Measurements from ENCODE around the gene TMCC3.
"Not testable (repeated sequence)": the region's sequence is repeated elsewhere in the genome, so short reads cannot be mapped to it uniquely, and the experiment has no call there.

TMCC3 gene

DNA sequence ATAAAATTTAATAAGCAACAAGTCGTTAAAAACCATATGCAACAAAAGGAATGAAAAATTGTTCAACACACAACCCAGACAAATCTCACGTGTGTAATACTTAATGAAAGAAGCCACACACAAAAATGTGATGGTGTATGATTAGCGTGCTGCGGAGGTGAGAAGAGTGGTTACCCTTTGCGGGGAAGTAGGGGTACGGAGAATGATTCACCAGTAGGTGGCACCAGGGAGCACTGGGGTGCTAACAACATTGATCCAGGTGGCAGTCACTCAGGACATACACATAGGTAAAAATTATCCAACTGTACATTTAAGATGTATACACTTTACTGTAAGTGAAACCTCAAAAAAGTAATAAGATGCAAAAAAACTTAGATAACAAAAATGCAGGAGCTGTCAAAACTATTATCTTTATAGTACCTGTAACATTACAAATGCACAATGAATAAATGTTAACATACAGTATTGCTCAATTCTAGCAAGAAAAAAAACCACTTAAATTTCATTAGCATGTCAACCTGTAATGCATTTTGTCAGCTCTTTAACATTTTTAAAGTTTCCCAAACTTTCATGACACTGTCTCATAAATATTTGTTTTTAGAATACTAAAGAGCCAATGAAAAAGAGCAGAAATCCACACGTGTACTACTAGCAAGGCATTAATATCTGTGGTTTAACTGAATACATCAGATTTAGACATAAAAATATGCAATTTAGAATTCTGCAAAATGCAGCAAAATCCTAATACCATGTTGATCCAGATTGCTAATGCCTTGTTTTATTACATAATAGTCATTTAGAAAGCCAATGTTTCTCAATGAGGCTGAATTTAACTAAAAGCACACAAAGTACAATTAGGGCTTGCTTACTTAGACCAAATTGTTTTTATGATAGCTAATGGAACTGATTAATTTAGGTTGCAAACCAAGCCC lies 46.7 kb downstream of the TMCC3 start:
- peak; percentile 23 to 35 for DNase-seq (ENCODE audit: low read depth in 2 of 2)

DNA sequence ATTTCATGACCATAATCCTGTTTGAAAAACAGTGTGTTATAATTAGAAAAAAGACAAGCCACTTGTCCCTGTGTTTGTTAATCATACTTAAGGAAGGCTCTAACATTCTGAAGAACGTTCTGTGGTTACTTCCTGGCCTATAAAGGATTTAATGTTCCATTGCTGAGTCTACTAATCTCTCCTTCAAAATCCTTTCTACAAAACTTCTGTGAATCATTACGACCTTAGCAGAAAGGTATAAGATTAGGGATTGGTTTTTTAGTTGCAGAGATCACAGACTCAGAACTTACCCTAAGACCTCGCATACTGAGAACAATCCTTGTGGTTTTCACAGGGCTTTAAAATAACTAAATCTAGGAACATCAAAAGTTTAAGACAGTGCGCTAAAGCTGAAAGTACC lies 48.3 kb downstream of the TMCC3 start:
- no peak for DNase-seq (ENCODE audit: low read depth in 2 of 2)

DNA sequence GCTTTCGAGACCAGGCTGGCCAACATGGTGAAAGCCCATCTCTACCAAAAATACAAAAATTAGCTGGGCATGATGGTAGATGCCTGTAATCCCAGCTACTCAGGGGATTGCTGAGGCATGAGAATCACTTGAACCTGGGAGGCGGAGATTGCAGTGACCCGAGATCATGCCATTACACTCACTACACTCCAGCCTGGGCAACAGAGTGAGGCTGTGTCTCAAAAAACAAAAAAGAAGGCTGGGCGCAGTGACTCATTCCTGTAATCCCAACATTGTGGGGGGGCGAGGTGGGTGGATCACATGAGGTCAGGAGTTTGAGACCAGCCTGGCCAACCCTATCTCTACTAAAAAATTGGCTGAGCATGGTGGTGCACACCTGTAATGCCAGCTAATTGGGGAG lies 49.0 kb downstream of the TMCC3 start:
- not testable (repeated sequence) for DNase-seq (ENCODE audit: low read depth in 2 of 2)

DNA sequence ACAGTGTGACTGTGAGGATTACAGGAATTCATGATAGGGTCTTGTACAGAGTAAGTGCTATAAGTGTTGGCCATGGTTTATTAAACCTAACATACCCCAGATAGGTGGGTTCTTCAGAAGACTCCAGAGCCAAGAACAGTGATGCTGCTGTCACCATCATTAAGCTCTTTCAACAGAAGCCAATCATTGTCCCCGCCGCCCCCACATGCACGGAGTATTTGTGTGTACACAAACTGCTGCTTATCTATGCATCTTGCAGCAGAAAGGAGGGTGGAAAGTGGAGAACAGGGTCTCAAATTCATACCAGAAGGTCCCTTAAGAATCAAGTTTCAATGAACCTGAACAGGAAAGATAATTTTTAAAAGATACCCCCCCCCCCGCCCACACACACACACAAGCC lies 51.2 kb downstream of the TMCC3 start:
- no peak for DNase-seq (ENCODE audit: low read depth in 2 of 2)

DNA sequence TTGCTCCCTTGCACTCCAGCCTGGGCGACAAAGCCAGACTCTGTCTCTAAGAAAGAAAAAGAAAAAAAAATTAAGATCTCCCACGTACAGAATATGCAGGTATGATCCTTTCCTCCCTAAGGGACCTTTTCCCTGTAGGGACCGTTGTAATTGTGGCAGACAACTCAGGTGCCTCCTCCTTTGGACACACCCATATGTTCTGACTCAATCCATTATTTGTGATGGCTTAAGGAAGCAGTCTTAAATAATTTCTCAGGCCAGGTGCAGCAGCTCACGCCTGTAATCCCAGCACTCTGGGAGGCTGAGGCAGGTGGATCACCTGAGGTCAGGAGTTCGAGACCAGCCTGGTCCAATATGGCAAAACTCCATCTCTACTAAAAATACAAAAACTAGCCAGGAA lies 53.1 kb downstream of the TMCC3 start:
- DNase-seq (ENCODE audit: low read depth in 2 of 2): no peak

DNA sequence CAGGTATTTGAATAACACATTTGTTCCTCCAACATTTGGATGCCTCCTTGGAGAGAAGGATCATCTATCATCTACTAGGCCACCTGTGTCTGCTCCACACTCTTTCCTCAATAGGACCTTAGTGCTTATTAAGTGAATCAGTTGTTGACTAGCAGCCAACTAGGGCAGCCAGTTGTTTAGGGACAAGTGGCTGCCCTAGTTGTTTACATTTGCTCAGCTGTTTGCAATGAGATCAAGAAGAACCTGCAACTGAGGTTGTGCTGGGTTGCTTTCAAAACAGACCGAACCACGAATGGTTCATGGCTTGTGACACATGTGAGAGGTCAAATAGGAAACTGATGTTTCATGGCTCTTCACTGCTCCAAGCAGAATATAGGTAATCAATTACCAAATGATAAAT lies 53.8 kb downstream of the TMCC3 start:
- no peak for DNase-seq (ENCODE audit: low read depth in 2 of 2)

DNA sequence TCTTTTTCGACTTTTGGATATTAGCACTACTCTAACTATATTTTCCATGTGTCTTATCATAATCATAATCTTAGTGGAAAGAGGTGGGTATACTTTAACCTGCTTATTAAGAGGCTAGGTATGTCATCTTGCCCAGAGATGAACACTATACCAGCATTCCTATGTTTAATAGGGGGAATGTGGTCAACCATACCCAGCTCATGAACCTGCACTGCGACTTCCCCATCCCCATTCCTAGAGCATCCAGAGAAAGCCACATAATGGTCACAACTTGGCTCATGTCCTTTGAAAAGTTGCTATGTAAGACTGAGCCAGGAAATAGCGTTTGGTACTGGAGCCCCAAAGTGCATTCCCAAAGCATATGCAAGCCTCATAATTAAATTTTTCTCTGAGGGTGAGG lies 55.2 kb downstream of the TMCC3 start:
- no peak for DNase-seq (ENCODE audit: low read depth in 2 of 2)

DNA sequence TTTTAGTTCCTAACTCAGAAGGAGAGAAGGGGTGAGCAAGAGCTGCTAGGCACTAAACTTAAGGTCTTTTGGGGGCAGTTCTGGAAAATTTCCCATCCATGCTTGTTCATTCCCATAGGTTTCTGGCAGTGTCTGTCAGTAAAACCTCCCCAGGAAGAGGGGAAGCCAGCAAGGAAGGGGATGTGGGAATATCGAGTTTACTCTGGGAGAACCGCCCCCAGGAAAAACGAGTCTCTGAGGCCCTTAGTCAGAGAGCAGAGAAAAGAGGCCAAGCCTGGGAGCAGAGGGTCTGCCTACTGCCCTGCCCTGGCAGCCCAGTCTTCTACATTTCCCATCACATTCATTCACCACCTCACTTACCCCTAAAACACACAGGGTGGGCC lies 55.9 kb downstream of the TMCC3 start:
- no peak for DNase-seq (ENCODE audit: low read depth in 2 of 2)

DNA sequence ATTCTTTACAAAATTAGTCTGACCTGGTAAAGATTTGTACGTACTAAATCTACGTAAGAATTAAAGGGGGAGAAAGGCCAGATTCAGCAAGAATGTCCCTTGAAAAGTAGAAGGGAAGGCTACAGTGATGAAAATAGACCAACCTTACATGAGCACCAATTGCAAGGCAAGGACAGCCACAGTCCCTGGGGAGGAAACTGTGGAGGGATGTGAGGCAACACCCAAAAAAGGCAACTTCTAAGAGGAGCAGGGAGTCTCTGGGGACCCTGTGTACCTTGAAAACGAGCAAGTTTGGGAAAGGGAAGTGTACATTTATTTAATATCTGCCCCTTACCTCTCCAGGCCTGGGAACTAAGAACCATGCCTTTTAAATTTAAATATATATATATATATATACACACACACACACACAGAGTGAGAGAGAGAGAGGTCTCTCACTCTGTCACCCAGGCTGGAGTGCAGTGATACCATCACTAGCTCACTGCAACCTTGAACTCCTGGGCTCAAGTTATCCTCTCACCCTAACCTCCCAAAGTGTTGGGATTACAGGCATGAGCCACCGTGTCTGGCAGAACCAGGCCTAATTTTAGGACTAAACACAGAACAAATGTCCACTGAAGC lies 56.4 kb downstream of the TMCC3 start:
- no peak for DNase-seq (ENCODE audit: low read depth in 2 of 2)

DNA sequence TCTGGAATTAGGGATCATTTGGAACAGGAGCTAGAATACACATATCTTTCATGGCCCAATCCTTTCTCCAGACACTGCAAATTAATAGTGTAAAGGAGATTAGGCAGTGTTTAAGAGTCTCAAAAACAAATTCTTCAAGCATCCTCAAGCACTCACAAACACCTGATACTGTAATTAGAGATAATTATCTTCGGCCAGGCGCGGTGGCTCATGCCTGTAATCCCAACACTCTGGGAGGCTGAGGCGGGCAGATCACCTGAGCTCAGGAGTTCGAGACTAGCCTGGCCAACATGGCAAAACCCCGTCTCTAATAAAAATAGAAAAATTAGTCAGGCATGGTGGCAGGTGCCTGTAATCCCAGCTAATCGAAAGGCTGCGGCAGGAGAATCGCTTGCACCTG lies 57.6 kb downstream of the TMCC3 start:
- DNase-seq (ENCODE audit: low read depth in 2 of 2): not testable (repeated sequence)

DNA sequence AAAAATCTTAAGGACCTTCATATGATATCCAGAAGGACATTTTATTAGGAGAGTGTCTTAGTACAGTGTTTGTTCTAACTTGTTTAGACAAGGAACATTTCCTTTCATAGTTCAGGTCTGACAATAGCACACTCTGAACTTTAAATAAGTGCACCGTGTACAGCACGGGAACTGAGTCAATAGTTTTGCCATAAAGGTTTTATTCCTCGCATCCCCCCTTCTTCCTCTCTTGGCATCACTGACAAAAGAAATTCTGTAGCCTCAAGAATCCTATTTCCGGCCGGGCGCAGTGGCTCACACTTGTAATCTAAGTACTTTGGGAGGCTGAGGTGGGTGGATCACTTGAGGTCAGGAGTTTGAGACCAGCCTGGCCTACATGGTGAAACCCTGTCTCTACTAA lies 58.3 kb downstream of the TMCC3 start:
- DNase-seq (ENCODE audit: low read depth in 2 of 2): no peak

DNA sequence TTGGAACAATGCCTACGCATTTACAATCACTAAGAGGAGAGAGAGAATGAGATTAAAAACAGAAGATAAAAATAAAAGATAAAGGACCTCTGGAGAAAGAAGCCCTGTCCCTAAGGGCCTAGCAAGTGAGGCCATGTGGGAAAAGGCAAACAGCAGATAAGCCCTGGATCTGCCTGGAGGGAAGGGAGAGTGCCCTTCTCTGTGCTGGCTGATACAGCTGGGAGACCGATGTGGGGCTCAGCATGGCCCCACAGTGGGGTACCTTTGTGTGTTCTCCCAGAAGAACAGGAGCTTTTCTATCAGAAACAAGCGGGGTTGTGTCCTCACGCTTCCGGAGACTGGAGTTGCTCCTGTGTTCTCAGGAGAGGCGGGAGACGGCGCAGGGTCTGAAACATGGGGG lies 59.9 kb downstream of the TMCC3 start:
- no peak for DNase-seq (ENCODE audit: low read depth in 2 of 2)

DNA sequence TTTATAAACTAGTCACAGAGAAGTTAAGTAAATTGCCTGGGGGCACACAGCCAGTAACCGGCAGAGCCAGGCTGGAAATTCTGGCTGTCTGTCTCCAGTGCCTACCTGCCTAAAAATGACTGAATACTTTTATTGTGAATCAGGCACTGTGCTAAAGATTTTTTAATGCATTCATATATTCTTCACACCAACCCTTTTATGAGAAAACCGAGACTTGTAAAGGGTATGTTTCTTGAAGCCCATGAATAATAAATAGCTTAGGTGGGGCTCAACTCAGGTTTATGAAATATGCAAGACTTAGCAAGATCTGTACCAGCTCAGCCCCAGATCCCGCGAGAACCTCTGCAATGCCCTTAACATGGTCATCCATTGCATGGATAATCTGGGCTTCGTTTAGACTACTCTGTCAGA lies 60.8 kb downstream of the TMCC3 start:
- DNase-seq (ENCODE audit: low read depth in 2 of 2): no peak

DNA sequence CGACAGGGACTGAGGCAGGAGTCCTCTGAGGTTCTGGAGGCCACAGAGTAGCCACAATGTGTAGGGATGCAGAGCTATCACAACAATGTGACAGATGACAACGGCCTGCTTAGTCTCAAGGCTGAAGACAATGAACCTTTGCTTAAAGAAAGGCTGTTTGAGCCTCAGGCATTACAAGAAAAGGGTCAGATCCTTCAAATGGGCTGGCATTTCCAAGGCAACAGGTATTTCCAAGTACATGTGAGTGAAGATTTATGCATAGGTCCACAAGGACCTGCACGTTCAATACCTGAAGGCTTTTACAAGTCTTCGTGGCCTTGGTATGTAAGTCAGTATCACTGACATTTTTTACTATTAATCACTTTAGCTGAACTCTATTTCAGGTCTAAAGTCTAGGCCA lies 62.0 kb downstream of the TMCC3 start:
- no peak for DNase-seq (ENCODE audit: low read depth in 2 of 2)

DNA sequence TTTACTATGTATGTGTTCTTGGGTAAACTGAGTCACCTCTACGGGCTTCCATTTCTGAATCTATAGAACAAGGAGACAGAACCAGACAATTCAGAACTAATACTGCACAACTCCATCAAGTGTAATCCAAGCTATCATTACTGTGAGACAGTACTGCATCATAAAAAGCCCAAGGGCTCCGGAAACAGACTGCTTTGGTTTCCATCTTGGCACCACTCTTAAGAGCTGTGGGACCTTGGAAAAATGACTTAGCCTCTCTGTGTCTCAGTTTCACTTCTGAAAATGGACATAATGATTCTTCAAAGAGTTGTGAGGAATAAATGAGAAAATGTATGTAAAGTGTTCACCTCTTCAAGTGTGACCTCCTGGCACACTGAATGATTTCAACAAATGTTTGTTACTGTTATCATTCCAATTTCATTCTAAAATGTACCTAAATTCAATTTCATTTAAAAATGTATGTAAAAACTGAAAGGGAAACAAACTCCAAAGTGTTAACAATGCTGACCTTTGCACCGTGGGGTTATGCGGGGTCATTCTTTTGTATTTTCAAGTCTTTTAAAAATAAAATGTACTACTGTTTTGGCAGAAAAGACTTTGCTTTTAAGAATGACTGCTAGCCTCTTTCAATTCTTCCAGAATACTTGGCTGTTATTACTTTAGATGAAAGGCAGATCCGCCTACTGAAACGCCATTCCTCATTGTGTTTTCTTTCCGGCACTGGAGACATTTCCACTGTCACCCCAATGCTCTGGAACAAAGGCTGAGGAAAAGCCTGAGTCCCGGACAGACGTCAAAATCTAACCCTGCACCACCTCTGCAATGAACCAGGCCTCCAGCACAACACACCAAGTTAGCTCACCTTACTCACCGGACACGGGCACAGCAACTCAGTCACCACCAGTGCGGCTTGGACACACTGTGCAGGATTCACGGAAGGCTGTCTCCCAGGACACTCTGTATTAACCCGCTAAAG lies 62.8 kb downstream of the TMCC3 start:
- DNase-seq (ENCODE audit: low read depth in 2 of 2): no peak

DNA sequence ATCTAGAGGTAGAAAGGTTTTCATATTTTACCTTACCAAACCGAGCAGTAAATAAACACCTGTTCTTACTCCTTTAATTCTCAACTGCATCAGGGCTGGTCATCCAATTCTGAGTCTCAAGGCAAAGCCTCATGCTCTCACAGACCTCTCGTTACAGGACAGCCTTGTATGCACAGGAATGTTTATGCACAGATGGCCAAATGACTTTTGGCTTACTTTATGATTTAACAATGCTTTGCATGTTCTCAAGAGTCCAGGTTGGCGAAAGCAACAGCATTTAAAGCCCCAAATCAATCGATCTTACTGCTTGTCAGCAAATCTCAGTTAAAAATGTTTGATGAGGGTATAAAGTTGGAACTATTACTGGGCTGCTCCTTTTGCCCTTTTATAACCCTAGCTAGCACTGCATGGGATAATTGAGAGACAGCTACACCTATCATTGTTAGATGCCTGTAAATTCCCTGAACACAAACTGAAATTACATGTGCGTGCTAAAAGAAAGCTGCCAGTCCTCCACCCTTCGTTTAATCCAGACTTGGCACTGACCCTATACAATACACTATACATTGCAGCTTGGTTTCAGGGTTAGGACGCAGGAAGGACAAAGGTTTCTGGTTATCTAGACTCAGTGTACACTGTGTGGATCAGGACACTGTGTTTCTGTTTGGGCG lies 63.6 kb downstream of the TMCC3 start:
- DNase-seq (ENCODE audit: low read depth in 2 of 2): no peak

DNA sequence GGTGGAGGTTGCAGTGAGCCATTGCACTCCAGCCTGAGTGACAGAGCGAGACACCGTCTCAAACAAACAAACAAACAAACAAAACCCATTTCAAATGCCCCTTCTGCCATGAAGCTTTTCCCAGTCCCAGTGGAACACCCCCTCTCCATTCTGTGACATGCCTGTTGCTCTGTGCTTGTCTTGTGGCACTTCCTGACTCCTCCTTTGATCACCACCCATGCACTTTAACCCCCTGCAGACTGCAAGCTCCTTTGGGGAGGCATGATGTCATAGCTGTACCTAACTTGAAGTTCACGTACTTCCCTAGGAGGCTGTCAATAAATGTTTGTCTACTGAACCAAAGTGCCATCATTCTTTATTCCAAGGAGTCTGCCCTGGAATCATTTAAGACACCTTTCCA lies 64.7 kb downstream of the TMCC3 start:
- no peak for DNase-seq (ENCODE audit: low read depth in 2 of 2)

DNA sequence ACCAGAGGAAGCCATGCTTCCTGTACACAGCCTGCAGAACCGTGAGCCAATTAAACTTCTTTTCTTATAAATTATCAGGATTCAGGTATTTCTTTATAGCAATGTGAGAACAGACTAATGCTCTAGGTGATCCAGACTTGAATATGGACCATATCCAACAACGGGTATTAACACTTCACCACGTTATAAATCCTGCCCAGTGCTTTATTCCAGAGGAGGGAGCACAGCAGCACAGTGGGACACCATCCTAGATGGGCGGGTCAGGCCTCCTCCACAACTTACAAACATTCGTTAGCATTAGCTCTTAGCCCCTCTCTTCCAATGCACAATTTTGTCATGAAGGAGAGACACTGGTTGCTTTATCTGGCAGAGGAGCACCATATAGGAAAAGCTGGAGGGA lies 66.0 kb downstream of the TMCC3 start:
- no peak for DNase-seq (ENCODE audit: low read depth in 2 of 2)

DNA sequence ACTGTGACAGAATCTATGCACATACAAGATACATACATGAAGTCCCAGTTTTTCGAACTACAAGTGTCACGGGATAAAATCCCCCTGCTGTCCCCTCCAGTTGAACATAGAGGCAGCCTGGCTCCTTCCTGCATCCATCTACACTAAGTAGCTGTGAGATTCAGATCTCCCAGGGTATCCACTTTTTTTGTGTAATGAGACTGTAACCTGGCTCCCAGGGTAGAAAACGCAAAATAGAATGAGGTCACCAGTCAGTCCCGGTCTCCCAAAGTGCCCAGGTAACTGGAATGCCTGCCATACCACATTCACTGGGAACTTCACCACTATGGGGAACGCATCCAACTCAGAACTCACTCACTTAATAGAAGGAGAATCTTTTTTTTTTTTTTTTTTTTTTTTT lies 67.8 kb downstream of the TMCC3 start:
- DNase-seq (ENCODE audit: low read depth in 2 of 2): no peak

DNA sequence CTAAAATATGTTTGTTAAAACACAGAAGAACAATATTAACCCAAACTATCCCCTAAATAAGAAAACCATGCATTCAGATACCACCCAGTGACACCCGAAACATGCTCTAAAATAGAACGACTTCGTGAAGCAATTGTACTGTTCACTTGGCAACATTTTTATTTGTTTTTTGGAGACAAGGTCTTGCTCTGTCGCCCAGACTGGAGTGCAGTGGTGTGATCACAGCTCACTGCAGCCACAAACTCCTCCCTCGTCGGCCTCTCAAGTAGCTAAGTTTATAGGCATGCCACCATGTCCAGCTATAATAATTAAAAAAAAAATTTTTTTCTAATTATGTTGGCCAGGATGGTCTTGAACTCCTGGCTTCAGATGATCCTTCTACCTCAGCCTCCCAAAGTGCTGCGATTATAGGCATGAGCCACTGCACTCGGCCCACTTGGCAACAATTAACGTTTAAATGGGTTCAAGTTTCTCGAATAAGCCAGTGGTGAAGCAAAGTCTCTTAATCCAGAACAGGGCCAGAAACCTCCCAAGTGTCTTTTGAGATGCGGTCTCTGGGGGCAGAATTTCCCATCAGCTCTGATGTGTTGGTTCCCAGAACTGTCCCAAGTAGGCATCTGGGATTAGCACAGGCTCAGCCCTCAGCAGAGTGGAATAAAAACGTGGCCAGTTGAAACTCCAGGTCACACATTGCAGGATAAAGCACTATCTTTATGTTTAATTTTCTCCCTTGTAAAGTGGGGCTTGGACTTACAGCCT lies 74.5 kb downstream of the TMCC3 start:
- no peak for DNase-seq (ENCODE audit: low read depth in 2 of 2)

DNA sequence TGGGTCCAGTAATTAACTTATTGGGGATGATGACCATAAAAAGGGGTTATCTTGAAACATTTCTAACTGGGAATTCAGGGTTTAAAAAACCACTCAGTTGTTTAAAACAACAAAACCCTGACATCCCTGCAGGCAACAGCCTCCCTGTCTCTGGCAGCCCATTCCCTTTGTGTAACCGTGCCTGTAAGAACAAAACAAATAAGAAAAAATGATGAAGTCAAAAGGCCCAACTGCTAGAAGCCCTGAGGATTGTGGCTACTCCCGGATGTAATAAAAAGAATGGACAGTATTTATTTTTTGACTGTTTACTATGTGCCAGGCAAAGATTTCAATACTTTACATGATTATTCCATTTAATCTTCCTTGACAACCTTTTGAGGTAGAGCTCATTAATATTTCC lies 75.3 kb downstream of the TMCC3 start:
- DNase-seq (ENCODE audit: low read depth in 2 of 2): no peak
